ENCODE data around the gene LRG1. TPM values are rescaled to one million over a fixed set of nuclear protein-coding genes. Genes with fewer than 3 reads are reported as not detected.

Gene LRG1
- total and polyA plus RNA-seq, 2 of the 13 experiments (the other 11 are each of a cell fraction or from before 2014, with no cell fraction given): 12.0 to 39.3 TPM

DNA sequence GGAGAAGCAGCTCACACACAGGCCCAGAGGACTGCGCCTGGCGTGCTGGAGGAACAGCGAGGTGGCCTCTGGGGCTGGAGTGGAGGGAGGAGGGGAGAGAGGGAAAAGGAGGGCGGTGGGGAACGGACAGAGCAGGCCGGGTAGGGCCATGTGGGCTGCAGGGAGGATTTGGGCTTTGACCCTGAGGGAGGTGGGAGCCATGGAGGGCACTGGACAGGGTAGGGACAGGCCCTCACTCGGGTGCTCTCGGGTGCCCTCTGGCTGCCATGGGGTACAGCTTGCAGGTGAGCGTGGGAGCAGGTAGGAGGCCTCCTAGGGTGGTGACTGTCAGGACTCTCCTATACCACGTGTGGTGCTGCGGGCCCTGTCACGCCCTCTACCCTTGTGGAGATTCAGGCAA lies 44.4 kb downstream of the LRG1 start:
- Histone ChIP-seq H3K9me3 (ENCODE audit: low read length) (no peaks in the 10 kb centered on the region), H3K79me2 (ENCODE audit: insufficient read depth, low read length) (no peaks in the 10 kb centered on the region), H3K4me1 (ENCODE audit: insufficient read depth, low read length) (no peaks in the 10 kb centered on the region), H3K36me3 (replicated peaks in 1 of 2; ENCODE audit: control insufficient read depth in 1 of 2, insufficient read depth in 2 of 2, low read length in 2 of 2) (peaks cover 30 to 60% of the 10 kb centered on the region in 2 experiments), H3K9ac (ENCODE audit: insufficient read depth, low read depth, low read length) (no peak overlapping the region), H3K27me3 (ENCODE audit: control insufficient read depth in 1 of 2, insufficient read depth in 2 of 2, low read length in 2 of 2) (no peaks in the 10 kb centered on the region; a peak in 1 of 5 replicates), H3K27ac (ENCODE audit: extremely low read length, insufficient read depth, low read length) (no peak overlapping the region), H3K4me2 (ENCODE audit: low read depth, low read length) (no peak overlapping the region), H4K20me1 (ENCODE audit: insufficient read depth, low read length) (no peaks in the 10 kb centered on the region), H2AFZ (ENCODE audit: low read length) (no peak overlapping the region), H3K4me3 (replicated peaks in 1 of 3; ENCODE audit: insufficient read depth in 1 of 3, low read depth in 2 of 3, low read length in 3 of 3) (no peak overlapping the region)
- intact Hi-C loops (cut with micrococcal nuclease; ENCODE audit: unreplicated experiment): no loop called here
- in situ Hi-C loops (cut with HindIII; ENCODE audit: extremely low pct_ligation_motif_present, low pct_unique_long_range_greater_than_20kb): no loop called here
- ChIA-PET POLR2A (no interaction called here), CTCF (ENCODE audit: low intra/inter-chr PET ratio, low total read pairs) (no interaction called here)
- no peak for DNase-seq (ENCODE audit: low spot score)
- 97% methylated on average over 6 of the region's 12 CpGs for WGBS (ENCODE audit: low lambda C conversion rate)
- TF ChIP-seq PITX1 (CRISPR knock-in tag; IDR thresholded peaks at IDR 0.05) (no peak), ZBTB38 (CRISPR knock-in tag; IDR thresholded peaks at IDR 0.05) (no peak), ZBTB7B (CRISPR knock-in tag; IDR thresholded peaks at IDR 0.05) (no peak), ZNF230 (CRISPR knock-in tag; IDR thresholded peaks at IDR 0.05) (no peak), STAG1 (CRISPR knock-in tag; IDR thresholded peaks at IDR 0.05) (peak; percentile 25; the same call in 1 of the 2 replicates), ZFP62 (CRISPR knock-in tag; IDR thresholded peaks at IDR 0.05) (no peak)
- TF ChIP-seq, protein P1, sequence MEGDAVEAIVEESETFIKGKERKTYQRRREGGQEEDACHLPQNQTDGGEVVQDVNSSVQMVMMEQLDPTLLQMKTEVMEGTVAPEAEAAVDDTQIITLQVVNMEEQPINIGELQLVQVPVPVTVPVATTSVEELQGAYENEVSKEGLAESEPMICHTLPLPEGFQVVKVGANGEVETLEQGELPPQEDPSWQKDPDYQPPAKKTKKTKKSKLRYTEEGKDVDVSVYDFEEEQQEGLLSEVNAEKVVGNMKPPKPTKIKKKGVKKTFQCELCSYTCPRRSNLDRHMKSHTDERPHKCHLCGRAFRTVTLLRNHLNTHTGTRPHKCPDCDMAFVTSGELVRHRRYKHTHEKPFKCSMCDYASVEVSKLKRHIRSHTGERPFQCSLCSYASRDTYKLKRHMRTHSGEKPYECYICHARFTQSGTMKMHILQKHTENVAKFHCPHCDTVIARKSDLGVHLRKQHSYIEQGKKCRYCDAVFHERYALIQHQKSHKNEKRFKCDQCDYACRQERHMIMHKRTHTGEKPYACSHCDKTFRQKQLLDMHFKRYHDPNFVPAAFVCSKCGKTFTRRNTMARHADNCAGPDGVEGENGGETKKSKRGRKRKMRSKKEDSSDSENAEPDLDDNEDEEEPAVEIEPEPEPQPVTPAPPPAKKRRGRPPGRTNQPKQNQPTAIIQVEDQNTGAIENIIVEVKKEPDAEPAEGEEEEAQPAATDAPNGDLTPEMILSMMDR (CRISPR knock-in tag; IDR thresholded peaks at IDR 0.05): peak; percentile 47
- peak; percentile 68 for ATAC-seq
- BruUV-seq (replicated peaks): no TSS peak
- no peak for FAIRE-seq

GRCh38 chr19:4494691-4495064 lies 45.2 kb downstream of the LRG1 start:
- FAIRE-seq: no peak
- no peak overlapping the region for H3K4me3 ChIP-seq (replicated peaks in 1 of 3; ENCODE audit: insufficient read depth in 1 of 3, low read depth in 2 of 3, low read length in 3 of 3)
- CTCF ChIA-PET (ENCODE audit: low intra/inter-chr PET ratio, low total read pairs): no interaction called here
- in situ Hi-C loops (cut with HindIII; ENCODE audit: extremely low pct_ligation_motif_present, low pct_unique_long_range_greater_than_20kb) (no loop called here), intact Hi-C loops (cut with micrococcal nuclease; ENCODE audit: unreplicated experiment) (no loop called here)
- H3K4me2 ChIP-seq (ENCODE audit: low read depth, low read length): no peak overlapping the region
- H3K9me3 ChIP-seq (ENCODE audit: low read length): no peaks in the 10 kb centered on the region
- H2AFZ ChIP-seq (ENCODE audit: low read length): no peak overlapping the region
- POLR2A ChIA-PET: no interaction called here
- H3K4me1 ChIP-seq (ENCODE audit: insufficient read depth, low read length): no peaks in the 10 kb centered on the region
- 0 out of 2 replicates have a peak, but pooled peaks have one; percentile 20 for TF ChIP-seq ZNF770 (CRISPR knock-in tag; IDR thresholded peaks at IDR 0.05)
- no peak for TF ChIP-seq RARA (CRISPR knock-in tag; IDR thresholded peaks at IDR 0.05)
- no peak for TF ChIP-seq NR2F6 (IDR thresholded peaks at IDR 0.05)
- no peak for TF ChIP-seq NR2F6 (CRISPR knock-in tag; IDR thresholded peaks at IDR 0.05)
- TF ChIP-seq, protein P2, sequence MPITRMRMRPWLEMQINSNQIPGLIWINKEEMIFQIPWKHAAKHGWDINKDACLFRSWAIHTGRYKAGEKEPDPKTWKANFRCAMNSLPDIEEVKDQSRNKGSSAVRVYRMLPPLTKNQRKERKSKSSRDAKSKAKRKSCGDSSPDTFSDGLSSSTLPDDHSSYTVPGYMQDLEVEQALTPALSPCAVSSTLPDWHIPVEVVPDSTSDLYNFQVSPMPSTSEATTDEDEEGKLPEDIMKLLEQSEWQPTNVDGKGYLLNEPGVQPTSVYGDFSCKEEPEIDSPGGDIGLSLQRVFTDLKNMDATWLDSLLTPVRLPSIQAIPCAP (CRISPR knock-in tag; IDR thresholded peaks at IDR 0.05; ENCODE audit: low read depth): no peak
- BruUV-seq (replicated peaks): no TSS peak
- H3K27ac ChIP-seq (ENCODE audit: extremely low read length, insufficient read depth, low read length): no peak overlapping the region
- no peaks in the 10 kb centered on the region; a peak in 1 of 5 replicates for H3K27me3 ChIP-seq (ENCODE audit: control insufficient read depth in 1 of 2, insufficient read depth in 2 of 2, low read length in 2 of 2)
- no peak for ATAC-seq
- H3K36me3 ChIP-seq (replicated peaks in 1 of 2; ENCODE audit: control insufficient read depth in 1 of 2, insufficient read depth in 2 of 2, low read length in 2 of 2): peaks cover 32 to 67% of the 10 kb centered on the region in 2 experiments
- no peaks in the 10 kb centered on the region for H4K20me1 ChIP-seq (ENCODE audit: insufficient read depth, low read length)
- no peak overlapping the region for H3K9ac ChIP-seq (ENCODE audit: insufficient read depth, low read depth, low read length)
- WGBS (ENCODE audit: low lambda C conversion rate): 95% methylated on average over 8 of the region's 8 CpGs
- H3K79me2 ChIP-seq (ENCODE audit: insufficient read depth, low read length): no peaks in the 10 kb centered on the region
- DNase-seq (ENCODE audit: low spot score): no peak
